Astrocyte (in vitro differentiated cells and primary cell): ENCODE results near the gene ATF2. TPM values are rescaled to one million over a fixed set of nuclear protein-coding genes. Genes with fewer than 3 reads are reported as not detected.

Experiments used
- DNase-seq: peaks from one replicate; pipeline ENCODE4 v3.0.0-alpha.2; 2010; ENCODE audit warnings: low read depth
- FAIRE-seq: peaks from 2 replicates; lab custom pipeline; 2011; peaks lifted over from hg19 to GRCh38; lab: Jason Lieb, UNC
- H2AFZ ChIP-seq: 2 replicates; pipeline ENCODE4 v1.6.0; 2012; ENCODE audit warnings: low read depth, low read length, inconsistent platforms
- H3K27ac ChIP-seq: 2 replicates; pipeline ENCODE4 v1.5.1; 2011; ENCODE audit warnings: low read depth, low read length, inconsistent platforms
- H3K27me3 ChIP-seq: 2 replicates; pipeline ENCODE4 v1.6.0; 2011; ENCODE audit warnings: low read length, inconsistent platforms; ENCODE audit not compliant: insufficient read depth
- H3K36me3 ChIP-seq: 2 replicates; pipeline ENCODE4 v1.5.1; 2011; ENCODE audit warnings: low read length, inconsistent platforms; ENCODE audit not compliant: insufficient read depth
- H3K4me1 ChIP-seq: 2 replicates; pipeline ENCODE4 v1.5.1; 2011; ENCODE audit warnings: low read length, inconsistent platforms; ENCODE audit not compliant: insufficient read depth
- H3K4me2 ChIP-seq: 2 replicates; pipeline ENCODE4 v1.6.0; 2012; ENCODE audit warnings: low read length, inconsistent platforms
- H3K4me3 ChIP-seq: 2 replicates; pipeline ENCODE4 v1.5.1; 2011; ENCODE audit warnings: low read depth, mild to moderate bottlenecking, low read length, inconsistent platforms; ENCODE audit not compliant: insufficient read depth
- H3K79me2 ChIP-seq: 2 replicates; pipeline ENCODE4 v1.6.0; 2012; ENCODE audit warnings: mild to moderate bottlenecking, low read length, inconsistent platforms; ENCODE audit not compliant: insufficient read depth
- H3K9ac ChIP-seq: 2 replicates; pipeline ENCODE4 v1.6.0; 2012; ENCODE audit warnings: mild to moderate bottlenecking, low read length, inconsistent platforms
- H3K9me3 ChIP-seq: 2 replicates; pipeline ENCODE4 v1.5.1; 2012; ENCODE audit warnings: low read depth, mild to moderate bottlenecking, low read length, inconsistent platforms; ENCODE audit not compliant: insufficient read depth
- H4K20me1 ChIP-seq: 2 replicates; pipeline ENCODE4 v1.6.0; 2012; ENCODE audit warnings: low read length, inconsistent platforms; ENCODE audit not compliant: insufficient read depth
- H3K27ac Mint-ChIP-seq: one replicate; pipeline ENCODE4 v1.8.0; 2021; ENCODE audit warnings: mild to moderate bottlenecking, mixed read lengths; ENCODE audit not compliant: unreplicated experiment
- H3K27me3 Mint-ChIP-seq: one replicate; pipeline ENCODE4 v1.8.0; 2021; ENCODE audit warnings: low read depth, mixed read lengths; ENCODE audit not compliant: unreplicated experiment
- H3K36me3 Mint-ChIP-seq: one replicate; pipeline ENCODE4 v1.8.0; 2021; ENCODE audit warnings: low read depth, mixed read lengths; ENCODE audit not compliant: unreplicated experiment
- H3K4me1 Mint-ChIP-seq: one replicate; pipeline ENCODE4 v1.8.0; 2021; ENCODE audit warnings: low read depth, mixed read lengths; ENCODE audit not compliant: unreplicated experiment
- H3K4me3 Mint-ChIP-seq: one replicate; pipeline ENCODE4 v1.8.0; 2021; ENCODE audit warnings: mild to moderate bottlenecking, moderate library complexity, mixed read lengths; ENCODE audit not compliant: unreplicated experiment
- H3K9me3 Mint-ChIP-seq: one replicate; pipeline ENCODE4 v1.8.0; 2021; ENCODE audit warnings: mild to moderate bottlenecking, mixed read lengths; ENCODE audit not compliant: unreplicated experiment
- EZH2 ChIP-seq: IDR thresholded peaks from 2 replicates; pipeline ENCODE4 v1.6.1; 2012; ENCODE audit warnings: mild to moderate bottlenecking, low read length, inconsistent platforms; ENCODE audit not compliant: insufficient read depth
- total RNA-seq: library from RNA; stranded (reverse); gene quantifications from 2 replicates; pipeline ENCODE4 v1.2.1, GENCODE V29; 2021
- TF ChIP-seq, protein P1 (sequence below): IDR thresholded peaks from 2 replicates; pipeline ENCODE4 v1.5.1; 2011; ENCODE audit warnings: low read depth, mild to moderate bottlenecking, inconsistent platforms, low read length, moderate library complexity; ENCODE audit not compliant: insufficient read depth

Gene ATF2
- total RNA-seq, 1 donor from 2014 or later = 54.7 TPM

DNA sequence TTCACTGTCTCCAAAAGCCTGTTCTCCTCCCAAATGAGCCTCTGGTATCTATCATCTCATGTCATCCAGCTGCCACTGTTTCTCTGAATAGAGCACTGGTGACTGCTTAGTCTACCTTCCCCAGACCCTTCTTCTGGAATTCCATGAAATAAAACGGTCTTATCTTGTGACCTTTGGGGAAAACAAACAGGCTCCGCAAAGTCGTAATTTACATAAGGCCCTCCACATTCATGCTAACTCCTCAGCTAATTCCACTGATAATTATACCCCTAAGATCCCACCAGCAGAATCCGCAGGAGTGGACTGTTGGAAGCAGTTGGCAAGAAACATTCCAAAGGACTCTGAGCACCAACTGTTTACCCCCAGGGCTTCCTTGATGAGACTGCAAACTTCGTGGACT lies 129.0 kb downstream of the ATF2 start:
- H3K4me2 ChIP-seq = no peak overlapping the region
- H3K79me2 ChIP-seq = no peaks in the 10 kb centered on the region
- Mint-ChIP-seq H3K36me3 (peaks cover 2% of the 10 kb centered on the region), H3K9me3 (peaks cover 5% of the 10 kb centered on the region), H3K27ac (no peak overlapping the region), H3K4me3 (no peak overlapping the region), H3K27me3 (no peaks in the 10 kb centered on the region), H3K4me1 (peaks cover 7% of the 10 kb centered on the region)
- no peaks in the 10 kb centered on the region for H3K4me1 ChIP-seq
- H3K4me3 ChIP-seq = no peak overlapping the region
- DNase-seq = no peak
- H3K9me3 ChIP-seq = no peaks in the 10 kb centered on the region
- TF ChIP-seq, protein P1, sequence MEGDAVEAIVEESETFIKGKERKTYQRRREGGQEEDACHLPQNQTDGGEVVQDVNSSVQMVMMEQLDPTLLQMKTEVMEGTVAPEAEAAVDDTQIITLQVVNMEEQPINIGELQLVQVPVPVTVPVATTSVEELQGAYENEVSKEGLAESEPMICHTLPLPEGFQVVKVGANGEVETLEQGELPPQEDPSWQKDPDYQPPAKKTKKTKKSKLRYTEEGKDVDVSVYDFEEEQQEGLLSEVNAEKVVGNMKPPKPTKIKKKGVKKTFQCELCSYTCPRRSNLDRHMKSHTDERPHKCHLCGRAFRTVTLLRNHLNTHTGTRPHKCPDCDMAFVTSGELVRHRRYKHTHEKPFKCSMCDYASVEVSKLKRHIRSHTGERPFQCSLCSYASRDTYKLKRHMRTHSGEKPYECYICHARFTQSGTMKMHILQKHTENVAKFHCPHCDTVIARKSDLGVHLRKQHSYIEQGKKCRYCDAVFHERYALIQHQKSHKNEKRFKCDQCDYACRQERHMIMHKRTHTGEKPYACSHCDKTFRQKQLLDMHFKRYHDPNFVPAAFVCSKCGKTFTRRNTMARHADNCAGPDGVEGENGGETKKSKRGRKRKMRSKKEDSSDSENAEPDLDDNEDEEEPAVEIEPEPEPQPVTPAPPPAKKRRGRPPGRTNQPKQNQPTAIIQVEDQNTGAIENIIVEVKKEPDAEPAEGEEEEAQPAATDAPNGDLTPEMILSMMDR = no peak
- no peak for TF ChIP-seq EZH2
- H2AFZ ChIP-seq = no peak overlapping the region
- no peak for FAIRE-seq
- no peaks in the 10 kb centered on the region for H3K36me3 ChIP-seq
- H4K20me1 ChIP-seq = no peaks in the 10 kb centered on the region
- H3K27me3 ChIP-seq = no peaks in the 10 kb centered on the region
- H3K9ac ChIP-seq = no peak overlapping the region
- H3K27ac ChIP-seq = no peak overlapping the region

- no peaks in the 10 kb centered on the region for H3K27me3 ChIP-seq
- no peak overlapping the region for H2AFZ ChIP-seq
- Mint-ChIP-seq H3K27me3 (no peaks in the 10 kb centered on the region), H3K36me3 (peaks cover 2% of the 10 kb centered on the region), H3K27ac (no peak overlapping the region), H3K4me1 (peaks cover 7% of the 10 kb centered on the region), H3K4me3 (no peak overlapping the region), H3K9me3 (peaks cover 3% of the 10 kb centered on the region)
- H3K79me2 ChIP-seq = no peaks in the 10 kb centered on the region
- H3K4me3 ChIP-seq = no peak overlapping the region
- no peaks in the 10 kb centered on the region for H4K20me1 ChIP-seq
- TF ChIP-seq EZH2 = no peak
- TF ChIP-seq, protein P1 = no peak
- H3K36me3 ChIP-seq = no peaks in the 10 kb centered on the region
- no peaks in the 10 kb centered on the region for H3K9me3 ChIP-seq
- DNase-seq (no peak), FAIRE-seq (no peak)
- H3K9ac ChIP-seq = no peak overlapping the region
- no peak overlapping the region for H3K27ac ChIP-seq
- H3K4me1 ChIP-seq = no peaks in the 10 kb centered on the region
- no peak overlapping the region for H3K4me2 ChIP-seq
These were observed 130.1 kb downstream of the ATF2 start for GRCh38 chr2:175037941-175038340.

DNA sequence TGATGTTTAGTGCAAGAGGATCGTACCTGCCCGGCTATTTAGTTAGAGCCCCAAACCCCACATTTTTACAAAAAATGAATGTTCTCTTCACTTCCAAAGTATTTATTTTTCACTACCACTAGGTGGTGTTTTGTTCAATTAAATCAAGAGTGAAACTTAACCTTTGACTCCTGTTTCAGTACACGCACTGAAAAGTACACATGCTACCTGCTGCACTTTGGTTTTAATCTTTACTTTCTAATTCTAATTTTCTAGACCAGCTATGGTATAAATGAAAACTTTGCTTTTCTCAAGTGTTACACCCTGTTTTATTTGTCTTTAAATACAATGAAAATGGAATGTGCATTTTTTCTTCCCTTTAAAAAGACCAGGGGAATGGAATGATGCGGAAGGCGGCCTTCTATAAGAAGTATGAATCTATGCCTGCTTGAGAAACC lies 131.4 kb downstream of the ATF2 start:
- Histone ChIP-seq H3K36me3 (no peaks in the 10 kb centered on the region), H3K9me3 (no peaks in the 10 kb centered on the region), H2AFZ (no peak overlapping the region), H3K4me2 (no peak overlapping the region), H3K27me3 (no peaks in the 10 kb centered on the region), H3K79me2 (no peaks in the 10 kb centered on the region), H3K4me3 (no peak overlapping the region), H3K27ac (no peak overlapping the region), H3K4me1 (no peaks in the 10 kb centered on the region), H3K9ac (no peak overlapping the region), H4K20me1 (no peaks in the 10 kb centered on the region)
- TF ChIP-seq EZH2 = no peak
- TF ChIP-seq, protein P1 = peak; percentile 50
- DNase-seq (peak; percentile 13), FAIRE-seq (peak; percentile 43)
- Mint-ChIP-seq H3K4me1 (peaks cover 7% of the 10 kb centered on the region), H3K27me3 (no peaks in the 10 kb centered on the region), H3K27ac (no peak overlapping the region), H3K9me3 (no peaks in the 10 kb centered on the region), H3K4me3 (no peak overlapping the region), H3K36me3 (peaks cover 2% of the 10 kb centered on the region)
